GM19455 (cell line): Measurements from ENCODE around the gene ATOH7.
"Not testable (repeated sequence)": the region's sequence is repeated elsewhere in the genome, so short reads cannot be mapped to it uniquely, and the experiment has no call there.

Experiments
- ATAC-seq: cut with Tn5 transposase; IDR thresholded peaks from one replicate; pipeline ENCODE4 v1.9.1; 2021; ENCODE audit not compliant: unreplicated experiment

ATOH7 gene

DNA sequence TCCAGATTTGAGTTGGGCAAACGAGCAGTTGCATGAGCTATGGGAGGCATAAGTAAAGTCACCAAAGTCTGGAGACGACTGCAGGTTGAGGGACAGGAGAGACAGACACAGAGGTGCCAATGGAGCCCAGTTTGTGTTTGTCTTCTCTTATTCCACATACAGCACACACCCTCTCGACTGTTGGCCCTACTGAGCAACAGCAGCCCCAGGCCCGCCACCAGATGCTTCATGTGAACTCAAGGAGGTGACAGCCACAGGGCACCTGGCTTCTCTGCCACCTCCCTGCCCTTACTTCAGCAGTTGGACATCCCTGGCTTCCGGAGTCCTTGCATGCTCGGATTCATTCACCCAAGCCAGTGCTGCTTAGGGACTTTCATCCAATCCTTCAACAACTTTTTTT, 6.5 kb upstream of the ATOH7 start:
- no peak for ATAC-seq

DNA sequence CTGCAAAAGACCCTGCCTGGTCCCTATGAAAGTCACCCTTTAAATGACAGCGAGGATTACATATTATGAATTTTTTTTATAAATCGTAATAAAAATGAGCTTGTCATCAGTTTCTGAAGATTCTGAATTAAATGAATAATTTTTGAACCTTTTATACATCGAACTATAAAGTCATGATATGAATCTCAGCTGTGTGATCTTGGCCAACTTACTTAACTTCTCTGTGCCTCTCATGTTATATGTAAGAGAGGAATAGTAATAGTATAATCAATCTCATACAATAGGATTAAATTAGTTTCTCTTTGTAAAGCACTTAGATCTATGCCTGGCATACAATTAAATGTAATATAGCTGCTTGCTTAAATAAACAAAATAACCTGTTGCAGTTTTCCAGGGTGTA, 5.3 kb upstream of the ATOH7 start:
- no peak for ATAC-seq

DNA sequence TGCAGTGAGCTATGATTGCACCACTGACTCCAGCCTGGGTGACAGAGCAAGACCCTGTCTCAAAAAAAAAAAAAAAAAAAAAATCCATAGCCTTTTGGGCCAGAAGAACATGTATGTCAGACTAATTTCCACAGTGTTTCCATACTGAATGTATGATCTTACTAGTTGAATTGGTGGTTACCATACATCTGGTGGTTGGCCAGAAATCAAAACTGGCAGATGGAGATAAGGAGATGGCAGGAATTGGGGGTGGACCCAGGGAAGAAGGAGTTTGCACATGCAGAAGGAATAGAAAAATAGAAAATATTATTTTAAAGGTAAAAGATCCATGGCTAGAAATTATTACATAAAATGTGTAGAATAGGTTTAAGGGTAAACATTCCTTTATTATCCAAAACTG, 3.7 kb upstream of the ATOH7 start:
- no peak for ATAC-seq

DNA sequence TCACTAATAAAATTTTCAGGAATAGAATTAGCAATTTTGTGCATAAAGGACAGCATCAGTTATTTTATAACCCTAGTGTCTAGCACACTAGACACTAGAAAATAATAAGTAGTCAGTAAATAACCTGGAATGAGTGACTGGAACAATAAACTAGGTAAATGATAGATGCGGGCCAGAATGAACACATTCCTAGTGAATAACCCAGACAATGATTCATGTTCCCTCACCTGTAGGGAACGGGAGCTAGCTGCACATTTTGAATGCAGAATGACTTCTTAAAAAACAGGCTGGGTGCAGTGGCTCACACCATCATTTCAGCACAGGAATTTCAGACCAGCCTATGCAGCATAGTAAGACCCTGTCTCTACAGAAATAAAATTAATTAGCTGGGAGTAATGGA, 3.2 kb upstream of the ATOH7 start:
- no peak for ATAC-seq

DNA sequence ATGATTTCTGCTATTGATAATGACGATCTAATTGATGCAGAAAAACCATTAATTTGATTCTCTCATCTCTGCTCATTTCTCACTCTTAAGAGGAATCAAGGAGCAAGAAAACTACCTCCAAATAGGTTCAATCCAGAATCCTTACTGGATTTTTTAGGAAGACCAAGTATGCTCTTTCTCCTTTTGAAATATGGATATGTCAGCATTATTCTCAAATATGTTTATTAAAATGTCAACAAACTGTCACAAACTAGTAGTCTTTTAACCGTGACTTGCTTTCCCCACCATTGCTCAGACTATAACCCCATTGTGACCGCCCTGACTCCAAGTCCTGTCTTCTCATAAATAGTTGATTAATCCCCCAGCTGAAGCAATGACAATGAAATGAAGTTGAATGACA, 1.1 kb upstream of the ATOH7 start:
- no peak for ATAC-seq

DNA sequence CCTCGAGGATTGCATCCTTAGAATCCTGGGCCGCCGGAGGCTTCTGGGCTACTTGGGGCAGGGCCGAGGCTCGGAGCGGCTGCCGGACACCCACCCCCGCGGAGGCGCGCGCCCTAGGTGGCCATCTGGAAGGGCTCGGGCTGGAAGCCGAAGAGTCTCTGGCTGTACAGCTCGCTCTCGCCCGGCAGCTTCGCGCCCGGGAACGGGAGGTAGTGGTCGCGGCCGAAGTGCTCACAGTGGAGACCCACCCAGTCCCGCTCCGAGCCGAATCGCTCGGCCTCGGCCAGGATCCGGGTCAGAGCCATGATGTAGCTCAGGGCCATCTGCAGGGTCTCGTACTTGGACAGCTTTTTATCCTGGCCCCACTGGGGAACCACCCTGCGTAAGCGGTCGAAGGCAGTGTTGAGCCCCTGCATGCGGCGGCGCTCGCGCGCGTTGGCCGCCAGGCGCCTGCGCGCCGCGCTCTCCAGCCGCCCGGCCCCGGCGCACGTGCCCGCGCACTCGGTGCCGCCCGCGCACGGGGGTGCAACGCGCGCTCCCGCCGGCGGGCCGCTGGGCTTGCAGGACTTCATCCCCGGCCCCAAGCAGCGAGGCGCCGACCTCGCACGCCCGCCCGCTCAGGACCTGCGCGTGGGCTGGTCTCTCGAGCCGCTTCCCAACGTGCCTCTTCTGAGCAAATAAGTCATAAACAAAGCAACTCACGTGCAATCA, 652 bp downstream of the ATOH7 start:
- ATAC-seq = peak; percentile 89

DNA sequence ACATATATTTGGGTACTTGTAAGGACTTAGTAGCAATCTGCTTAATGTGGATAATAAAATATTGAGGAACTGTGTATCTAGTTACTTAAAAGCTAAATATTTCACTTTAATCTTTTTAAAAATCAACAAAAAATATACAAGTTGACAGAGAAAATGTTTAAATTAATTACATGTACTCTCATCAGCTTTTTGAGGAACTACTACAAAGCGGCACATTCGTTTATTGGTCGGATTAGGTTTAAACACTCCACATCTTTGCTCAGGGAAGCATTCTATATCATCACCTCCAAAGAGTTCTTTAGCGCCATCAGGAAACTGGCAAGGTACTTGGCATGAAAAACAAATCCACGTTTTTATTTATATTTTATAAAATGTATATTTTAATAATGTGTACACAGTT, 1.6 kb downstream of the ATOH7 start:
- ATAC-seq = no peak

DNA sequence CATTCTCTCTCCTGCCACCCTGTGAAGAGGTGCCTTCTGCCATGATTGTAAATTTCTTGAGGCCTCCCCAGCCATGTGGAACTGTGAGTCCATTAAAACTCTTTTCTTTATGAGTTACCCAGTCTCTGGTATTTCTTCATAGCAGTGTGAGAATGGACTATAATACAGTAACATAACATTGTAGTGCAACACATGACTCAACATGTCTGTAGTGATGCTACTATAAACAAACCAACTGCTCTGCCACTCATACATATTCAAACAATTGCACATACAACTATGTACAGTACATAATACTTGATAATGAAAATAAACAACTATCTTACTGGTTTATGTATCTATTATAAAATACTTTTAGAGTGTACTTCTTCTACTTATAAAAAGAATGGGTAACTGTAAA, 7.1 kb downstream of the ATOH7 start:
- no peak for ATAC-seq

DNA sequence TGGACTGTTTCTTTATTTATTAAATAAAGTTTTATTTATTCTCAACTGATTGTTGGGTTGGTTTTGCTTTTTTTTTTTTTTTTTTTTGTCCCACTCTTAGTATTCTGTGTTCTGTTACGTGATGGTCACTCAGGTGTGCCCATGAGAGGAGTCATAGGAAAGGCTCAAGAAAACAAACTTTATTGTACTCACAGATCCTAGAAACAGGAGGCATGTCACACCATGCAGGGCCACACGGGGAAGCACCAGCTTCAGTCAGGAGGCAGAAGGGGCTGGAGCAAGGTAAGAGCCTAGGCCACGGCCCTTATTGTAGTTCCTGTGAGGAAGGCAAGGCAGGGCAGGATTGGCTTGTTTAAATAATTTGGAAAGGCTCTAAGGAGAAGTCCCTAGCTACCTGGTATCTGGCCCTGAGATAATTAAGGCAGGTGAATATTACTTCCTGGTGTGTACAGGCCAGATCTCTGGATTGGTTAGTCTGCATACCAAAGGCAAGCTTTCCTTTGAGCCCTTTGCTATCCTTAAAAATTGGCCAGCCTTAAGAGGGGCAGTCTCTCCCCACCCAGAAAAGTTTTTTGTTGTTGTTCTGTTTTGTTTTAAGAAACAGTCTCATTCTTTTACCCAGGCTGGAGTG, 8.3 kb downstream of the ATOH7 start:
- no peak for ATAC-seq

DNA sequence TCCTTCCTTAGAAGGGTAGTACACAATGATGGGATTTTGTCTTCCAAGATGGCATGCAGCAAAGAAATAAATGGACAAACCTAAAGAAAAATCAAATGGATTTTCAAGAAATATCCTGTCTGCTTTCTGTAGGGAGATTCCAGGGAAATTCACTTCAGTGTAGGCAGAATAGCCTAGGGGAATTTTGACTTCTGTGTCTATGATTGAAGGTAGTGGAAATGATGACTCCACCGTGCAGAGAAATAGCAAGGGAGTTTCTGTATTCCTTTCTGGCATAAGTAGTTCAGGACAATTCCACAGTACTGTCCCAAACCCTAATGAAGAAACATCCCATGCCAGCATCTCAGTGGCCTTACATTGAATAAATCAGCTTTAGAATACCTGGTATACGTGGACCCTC, 9.5 kb downstream of the ATOH7 start:
- ATAC-seq = no peak

DNA sequence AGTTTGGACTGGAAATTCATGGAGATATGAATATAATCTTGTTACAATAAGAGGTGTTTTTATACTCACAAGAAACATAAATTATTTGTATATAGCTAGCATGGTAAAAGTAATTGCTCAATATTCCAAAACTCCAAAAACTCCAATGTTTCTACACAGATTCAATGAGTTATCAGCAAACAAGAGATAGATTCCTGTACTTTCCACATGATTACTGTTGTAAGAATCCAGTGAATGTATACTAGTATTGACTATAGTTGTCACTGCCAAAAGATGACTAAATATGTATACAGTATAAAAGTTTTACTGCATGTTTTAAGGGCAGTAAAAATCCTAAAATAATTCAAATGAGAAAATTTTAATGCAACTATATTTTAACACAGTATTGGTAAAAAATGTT, 10.7 kb downstream of the ATOH7 start:
- ATAC-seq = no peak

DNA sequence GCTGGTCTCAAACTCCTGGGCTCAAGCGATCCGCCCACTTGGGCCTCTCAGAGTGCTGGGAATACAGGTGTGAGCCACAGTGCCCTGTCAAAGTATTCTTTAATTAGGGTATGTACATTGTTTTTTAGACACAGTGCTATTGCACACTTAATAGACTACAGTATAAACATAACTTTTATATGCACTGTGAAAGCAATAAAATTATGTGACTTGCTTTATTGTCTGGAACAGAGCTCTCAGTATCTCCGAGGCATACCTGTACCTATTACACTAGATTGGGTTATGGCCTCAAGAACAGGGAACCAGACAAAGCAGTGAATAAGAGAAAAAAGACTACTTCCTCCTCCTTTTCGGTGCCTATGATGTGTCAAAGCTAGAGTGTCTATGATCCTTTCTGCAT, 13.1 kb downstream of the ATOH7 start:
- ATAC-seq = no peak

DNA sequence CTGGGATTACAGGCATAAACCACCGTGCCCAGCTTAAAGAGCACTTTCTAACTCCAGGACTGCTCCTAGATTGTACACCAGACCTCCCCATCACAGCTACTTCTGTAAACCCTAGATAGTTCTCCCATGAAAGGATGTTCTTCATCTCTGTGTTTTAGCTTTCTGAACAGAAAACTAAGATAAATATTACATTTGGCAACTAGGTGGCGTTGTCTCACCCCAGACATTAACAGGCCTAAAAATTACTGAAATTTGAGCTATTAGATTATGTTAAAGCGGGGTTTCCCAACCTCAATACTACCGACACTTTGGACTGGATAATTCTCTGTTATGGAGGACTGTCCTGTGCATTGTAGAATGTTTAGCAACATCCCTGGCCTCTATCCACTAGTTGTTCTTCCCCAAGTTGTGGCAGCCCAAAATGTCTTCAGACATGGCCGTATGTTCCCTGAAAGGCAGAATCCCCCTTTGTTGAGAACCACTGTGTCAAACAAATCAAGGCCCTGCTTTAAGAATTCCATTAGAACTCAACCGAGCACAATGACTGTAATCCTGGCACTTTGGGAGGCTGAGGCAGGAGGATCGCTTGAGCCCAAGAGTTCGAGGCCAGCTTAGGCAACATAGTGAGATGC, 19.1 kb downstream of the ATOH7 start:
- no peak for ATAC-seq

DNA sequence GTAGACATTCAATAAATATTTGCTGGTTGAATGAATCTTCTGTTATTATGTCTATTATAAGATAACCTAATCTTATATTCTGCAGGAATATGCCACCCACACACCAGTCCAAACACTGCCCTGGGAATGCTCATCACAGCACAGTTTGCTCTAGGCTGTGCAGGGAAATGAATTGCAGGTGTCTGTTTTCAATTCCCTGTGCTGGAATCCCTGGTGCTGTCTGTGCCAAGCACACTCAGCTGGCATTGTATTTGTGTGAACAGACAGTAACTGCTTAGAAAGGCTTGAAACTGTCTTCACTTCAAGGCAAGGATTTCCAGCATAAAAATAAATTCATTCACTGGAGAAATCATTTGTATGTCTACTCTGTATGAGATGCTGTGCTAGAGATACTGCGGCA, 20.2 kb downstream of the ATOH7 start:
- no peak for ATAC-seq

DNA sequence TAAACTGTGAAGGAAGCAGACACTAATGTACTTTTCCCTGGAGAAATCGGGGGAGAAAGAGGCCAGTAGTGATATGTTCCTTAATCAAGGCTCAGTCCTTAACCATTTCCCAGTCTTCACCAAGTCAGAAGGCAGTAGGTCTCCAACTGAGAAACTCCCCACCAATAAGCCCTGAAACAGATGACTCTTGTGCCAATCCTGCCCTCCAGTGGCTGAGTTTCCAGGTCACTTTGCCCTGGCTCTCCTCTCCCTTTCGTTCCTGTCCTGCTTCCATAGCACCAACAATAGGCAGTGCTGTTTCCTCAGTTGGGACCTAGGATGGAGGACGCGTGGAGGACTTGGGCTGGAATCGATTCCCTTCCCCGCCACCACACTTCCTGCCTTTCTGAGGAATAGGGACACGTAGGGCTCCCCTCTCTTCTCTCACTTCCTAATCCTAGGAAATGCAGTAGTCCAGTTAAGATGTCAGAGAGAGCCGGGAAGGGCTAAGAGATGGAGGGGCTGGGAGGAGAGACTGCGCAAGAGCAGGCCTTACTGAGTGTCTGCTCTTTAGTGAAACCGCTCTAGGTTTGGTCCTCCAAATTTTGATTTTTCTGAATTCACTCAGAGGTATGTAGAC, 23.4 kb downstream of the ATOH7 start:
- ATAC-seq = no peak

DNA sequence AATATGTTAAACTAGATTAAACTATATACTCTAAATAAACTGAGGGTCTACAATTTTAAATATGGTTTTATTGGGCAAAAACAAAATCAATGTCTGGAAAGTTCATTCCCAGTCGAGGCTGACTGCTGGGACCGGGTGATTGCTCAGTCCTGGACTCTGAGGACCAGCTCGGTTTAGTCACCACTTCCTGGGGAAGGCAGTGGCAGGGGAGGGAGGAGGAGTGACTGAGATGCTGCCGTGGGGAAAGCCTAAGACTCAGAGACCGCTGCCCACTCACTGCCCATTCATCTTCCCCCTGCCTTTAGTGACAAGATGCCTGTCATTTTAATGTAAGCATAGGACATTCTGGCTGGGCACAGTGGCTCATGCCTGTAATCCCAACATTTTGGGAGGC, 29.0 kb downstream of the ATOH7 start:
- no peak for ATAC-seq

DNA sequence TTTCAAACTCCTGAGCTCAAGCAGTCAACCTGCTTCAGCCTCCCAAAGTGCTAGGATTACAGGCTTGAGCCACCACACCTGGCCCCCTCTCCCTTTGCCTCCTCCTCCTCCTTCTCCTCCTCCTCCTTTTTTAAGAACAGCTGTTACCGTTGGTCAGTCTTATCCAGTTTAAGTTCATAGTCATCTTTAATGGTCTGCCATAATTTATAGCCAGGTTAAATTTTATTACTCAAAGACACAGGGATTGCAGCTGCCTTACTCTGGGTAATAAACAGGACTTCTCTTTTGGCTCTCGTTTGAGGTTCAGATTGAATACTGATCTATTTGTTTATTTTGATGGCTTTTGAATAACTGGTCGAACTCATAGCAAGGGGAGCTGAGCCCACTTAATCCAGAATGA, 35.2 kb downstream of the ATOH7 start:
- no peak for ATAC-seq

DNA sequence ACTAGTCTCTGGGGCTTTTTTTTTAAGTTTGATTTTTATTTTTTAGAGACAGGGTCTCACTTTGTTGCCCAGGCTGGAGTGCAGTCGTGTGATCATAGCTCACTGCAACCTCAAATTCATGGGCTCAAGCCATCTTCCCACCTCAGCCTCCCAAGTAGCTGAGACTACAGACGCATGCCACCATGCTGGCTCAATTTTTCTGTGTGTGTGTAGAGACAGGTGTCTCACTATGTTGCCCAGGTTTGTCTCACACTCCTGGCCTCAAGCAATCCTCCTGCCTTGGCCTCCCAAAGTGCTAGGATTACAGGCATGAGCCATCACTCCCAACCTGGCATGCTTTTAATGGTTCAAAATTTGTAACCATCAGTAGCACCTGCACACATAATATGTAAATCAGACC, 36.1 kb downstream of the ATOH7 start:
- ATAC-seq = not testable (repeated sequence)

DNA sequence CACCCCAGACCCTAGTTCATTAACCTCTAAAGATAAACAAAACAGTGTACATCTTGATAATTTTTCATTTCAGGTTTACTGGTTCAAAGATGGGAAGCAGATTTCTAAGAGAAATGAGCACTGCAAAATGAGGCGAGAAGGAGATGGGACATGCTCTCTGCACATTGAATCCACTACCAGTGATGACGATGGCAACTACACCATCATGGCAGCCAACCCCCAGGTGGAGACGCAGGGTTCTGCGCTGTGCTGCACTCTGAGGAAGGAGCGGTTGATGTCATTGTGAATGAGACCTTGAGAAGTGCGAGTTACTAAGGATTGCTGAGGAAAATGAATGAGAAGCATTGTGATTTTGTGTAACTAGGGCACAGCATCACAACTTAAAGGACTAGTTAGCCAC, 37.6 kb downstream of the ATOH7 start:
- no peak for ATAC-seq

DNA sequence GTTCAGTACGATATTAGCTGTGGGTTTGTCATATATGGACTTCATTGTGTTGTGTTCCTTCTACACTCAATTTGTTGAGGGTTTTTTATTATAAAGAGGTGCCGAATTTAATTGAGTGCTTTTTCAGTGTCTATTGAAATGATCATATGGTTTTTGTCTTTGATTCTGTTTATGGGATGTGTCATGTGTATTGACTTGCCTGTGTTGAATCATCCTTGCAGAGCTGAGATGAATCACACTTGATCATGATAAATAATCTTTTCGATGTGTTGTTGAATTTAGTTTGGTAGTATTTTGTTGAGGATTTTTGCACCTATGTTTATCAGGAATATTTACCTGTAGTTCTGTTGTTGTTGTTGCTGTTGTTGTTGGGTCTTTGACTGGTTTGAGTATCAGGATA, 39.8 kb downstream of the ATOH7 start:
- no peak for ATAC-seq

DNA sequence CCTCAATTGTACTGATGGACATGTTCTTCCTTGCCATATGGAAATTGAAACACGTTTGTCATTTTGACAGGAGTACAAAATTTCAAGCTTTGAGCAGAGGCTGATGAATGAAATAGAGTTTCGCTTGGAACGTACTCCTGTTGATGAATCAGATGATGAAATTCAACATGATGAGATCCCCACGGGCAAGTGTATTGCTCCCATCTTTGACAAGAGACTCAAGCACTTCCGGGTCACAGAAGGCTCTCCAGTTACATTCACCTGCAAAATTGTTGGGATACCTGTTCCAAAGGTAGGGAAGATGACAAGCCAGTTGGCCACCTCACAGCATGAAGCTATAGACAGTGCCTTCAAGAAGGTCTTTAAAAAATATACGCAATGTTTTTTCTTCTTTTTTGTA, 43.1 kb downstream of the ATOH7 start:
- no peak for ATAC-seq

DNA sequence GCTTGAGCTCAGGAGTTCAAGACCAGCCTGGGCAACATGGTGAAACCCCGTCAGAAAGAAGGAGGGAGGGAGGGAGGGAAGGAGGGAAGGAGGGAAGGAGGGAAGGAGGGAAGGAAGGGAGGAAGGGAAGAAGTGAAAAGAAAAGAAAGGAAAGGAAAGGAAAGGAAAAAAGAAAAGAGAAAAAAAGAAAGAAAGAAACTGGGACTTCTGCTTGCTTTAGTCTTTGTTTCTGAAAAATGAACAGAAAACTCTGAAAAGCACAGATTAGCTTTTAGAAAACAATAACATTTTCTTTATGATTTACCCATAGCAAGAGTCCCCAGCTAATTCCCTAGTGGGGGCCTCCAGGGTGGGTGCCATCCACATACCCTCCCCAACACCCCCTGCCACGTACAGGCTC, 46.8 kb downstream of the ATOH7 start:
- ATAC-seq = no peak
